PC-9 (cell line): ENCODE measurements around the gene B4GALNT3.

Experiments
- EZH2 ChIP-seq: fragments of 200-600 bp; sonication (generic); IDR thresholded peaks from 2 replicates; pipeline ENCODE4 v1.8.0; 2017; ENCODE audit warnings: antibody characterized with exemption, low read depth
- TF ChIP-seq, protein P1 (sequence below): fragments of 200-600 bp; sonication (generic); conservative IDR thresholded peaks from 2 replicates; pipeline ENCODE4 v1.6.1; 2017; ENCODE audit warnings: mixed run types, antibody characterized with exemption, mild to moderate bottlenecking, moderate library complexity

DNA sequence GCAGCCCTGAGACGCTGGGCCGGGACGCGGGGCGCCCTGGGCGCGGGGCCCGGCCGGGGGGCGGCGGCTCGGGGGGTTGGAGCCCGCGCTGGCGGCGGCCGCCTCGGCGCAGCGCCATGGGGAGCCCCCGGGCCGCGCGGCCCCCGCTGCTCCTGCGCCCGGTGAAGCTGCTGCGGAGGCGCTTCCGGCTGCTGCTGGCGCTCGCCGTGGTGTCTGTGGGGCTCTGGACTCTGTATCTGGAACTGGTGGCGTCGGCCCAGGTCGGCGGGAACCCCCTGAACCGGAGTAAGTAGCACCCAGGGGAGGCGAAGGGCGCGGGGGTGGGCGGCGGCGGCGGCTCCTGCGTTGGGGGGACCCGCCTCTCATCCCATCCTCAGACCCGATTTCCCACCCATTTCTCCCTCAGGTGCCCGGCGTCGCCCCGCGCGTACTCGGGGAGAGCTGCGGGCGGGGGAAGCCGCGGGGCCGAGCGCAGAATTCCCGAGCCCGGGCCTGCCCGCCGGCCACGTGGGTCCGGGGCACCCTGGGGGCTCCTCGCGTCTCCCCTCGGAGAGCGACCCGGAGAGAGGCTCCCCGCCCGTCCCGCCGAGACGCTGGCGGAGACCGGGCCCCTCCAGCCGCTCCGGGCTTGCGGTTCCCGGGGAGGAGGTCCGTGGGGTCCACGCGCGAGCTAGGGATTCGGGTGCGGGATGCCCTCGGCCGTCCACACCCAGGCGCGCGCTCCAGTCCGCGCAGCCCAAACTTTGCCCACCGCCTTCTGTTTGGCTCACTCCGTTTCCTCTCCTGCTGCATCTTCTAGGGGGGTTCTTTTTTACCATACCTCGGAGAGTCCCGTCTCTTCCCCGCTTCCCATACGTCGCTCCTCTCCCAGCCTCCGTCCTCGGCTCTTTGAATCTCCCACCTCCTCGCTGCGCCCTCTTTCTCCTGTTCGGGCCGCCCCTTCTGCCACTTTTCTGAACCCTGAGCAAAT lies 807 bp downstream of the B4GALNT3 start:
- TF ChIP-seq, protein P1, sequence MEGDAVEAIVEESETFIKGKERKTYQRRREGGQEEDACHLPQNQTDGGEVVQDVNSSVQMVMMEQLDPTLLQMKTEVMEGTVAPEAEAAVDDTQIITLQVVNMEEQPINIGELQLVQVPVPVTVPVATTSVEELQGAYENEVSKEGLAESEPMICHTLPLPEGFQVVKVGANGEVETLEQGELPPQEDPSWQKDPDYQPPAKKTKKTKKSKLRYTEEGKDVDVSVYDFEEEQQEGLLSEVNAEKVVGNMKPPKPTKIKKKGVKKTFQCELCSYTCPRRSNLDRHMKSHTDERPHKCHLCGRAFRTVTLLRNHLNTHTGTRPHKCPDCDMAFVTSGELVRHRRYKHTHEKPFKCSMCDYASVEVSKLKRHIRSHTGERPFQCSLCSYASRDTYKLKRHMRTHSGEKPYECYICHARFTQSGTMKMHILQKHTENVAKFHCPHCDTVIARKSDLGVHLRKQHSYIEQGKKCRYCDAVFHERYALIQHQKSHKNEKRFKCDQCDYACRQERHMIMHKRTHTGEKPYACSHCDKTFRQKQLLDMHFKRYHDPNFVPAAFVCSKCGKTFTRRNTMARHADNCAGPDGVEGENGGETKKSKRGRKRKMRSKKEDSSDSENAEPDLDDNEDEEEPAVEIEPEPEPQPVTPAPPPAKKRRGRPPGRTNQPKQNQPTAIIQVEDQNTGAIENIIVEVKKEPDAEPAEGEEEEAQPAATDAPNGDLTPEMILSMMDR, result no peak
- TF ChIP-seq EZH2, result no peak
